Measurements from ENCODE around the gene DNAH11. TPM values are rescaled to one million over a fixed set of nuclear protein-coding genes. Genes with fewer than 3 reads are reported as not detected.

Gene DNAH11
- total RNA-seq, 4 donors from 2014 or later, result 0.20 to 2.5 (median 0.71) TPM

GRCh38 chr7:21749378-21749777 is 206.5 kb downstream of the DNAH11 start:
- no peaks in the 10 kb centered on the region for H3K36me3 ChIP-seq
- no peaks in the 10 kb centered on the region for H3K9me3 ChIP-seq
- H3K4me3 ChIP-seq, result no peak overlapping the region
- 86% methylated on average over 9 of the region's 9 CpGs for WGBS, 2 donors
- TF ChIP-seq POLR2A (IDR thresholded peaks at IDR 0.05), result no peak
- no peak for TF ChIP-seq EP300 (IDR thresholded peaks at IDR 0.05)
- TF ChIP-seq, protein P1, sequence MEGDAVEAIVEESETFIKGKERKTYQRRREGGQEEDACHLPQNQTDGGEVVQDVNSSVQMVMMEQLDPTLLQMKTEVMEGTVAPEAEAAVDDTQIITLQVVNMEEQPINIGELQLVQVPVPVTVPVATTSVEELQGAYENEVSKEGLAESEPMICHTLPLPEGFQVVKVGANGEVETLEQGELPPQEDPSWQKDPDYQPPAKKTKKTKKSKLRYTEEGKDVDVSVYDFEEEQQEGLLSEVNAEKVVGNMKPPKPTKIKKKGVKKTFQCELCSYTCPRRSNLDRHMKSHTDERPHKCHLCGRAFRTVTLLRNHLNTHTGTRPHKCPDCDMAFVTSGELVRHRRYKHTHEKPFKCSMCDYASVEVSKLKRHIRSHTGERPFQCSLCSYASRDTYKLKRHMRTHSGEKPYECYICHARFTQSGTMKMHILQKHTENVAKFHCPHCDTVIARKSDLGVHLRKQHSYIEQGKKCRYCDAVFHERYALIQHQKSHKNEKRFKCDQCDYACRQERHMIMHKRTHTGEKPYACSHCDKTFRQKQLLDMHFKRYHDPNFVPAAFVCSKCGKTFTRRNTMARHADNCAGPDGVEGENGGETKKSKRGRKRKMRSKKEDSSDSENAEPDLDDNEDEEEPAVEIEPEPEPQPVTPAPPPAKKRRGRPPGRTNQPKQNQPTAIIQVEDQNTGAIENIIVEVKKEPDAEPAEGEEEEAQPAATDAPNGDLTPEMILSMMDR (IDR thresholded peaks at IDR 0.05), result no peak
- DNase-seq (ENCODE audit: low spot score in 2 of 2), result no peak
- no peaks in the 10 kb centered on the region for H3K27me3 ChIP-seq
- H3K27ac ChIP-seq, result no peak overlapping the region
- no peaks in the 10 kb centered on the region for H3K4me1 ChIP-seq

DNA sequence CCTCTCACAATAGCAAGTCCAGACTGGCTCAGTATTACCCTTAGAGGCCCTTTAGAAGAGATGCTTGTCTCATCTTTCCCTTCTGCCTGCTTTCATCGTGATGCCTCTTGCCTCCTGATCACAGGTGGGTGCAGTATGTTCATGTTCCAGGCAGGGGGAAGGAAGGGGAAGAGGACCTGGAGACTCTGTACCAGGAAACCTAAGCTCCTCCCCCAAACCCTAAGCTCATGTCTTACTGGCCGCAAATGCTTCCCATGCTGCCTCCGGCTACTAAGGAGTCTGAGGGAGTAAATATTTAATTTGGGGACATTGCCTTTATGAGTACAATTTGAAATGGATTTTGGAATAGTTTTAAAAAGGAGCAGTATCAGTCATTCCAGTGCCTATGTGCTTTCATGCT is 210.2 kb downstream of the DNAH11 start:
- H3K27ac ChIP-seq, result no peak overlapping the region
- no peaks in the 10 kb centered on the region for H3K4me1 ChIP-seq
- H3K9me3 ChIP-seq, result no peaks in the 10 kb centered on the region
- no peaks in the 10 kb centered on the region for H3K36me3 ChIP-seq
- DNase-seq (ENCODE audit: low spot score in 2 of 2), result no peak
- no peaks in the 10 kb centered on the region for H3K27me3 ChIP-seq
- H3K4me3 ChIP-seq, result no peak overlapping the region
- 72 to 74% methylated on average over 3 of the region's 3 CpGs for WGBS, 2 donors
- TF ChIP-seq POLR2A (IDR thresholded peaks at IDR 0.05), result no peak
- TF ChIP-seq, protein P1 (IDR thresholded peaks at IDR 0.05), result no peak
- no peak for TF ChIP-seq EP300 (IDR thresholded peaks at IDR 0.05)

DNA sequence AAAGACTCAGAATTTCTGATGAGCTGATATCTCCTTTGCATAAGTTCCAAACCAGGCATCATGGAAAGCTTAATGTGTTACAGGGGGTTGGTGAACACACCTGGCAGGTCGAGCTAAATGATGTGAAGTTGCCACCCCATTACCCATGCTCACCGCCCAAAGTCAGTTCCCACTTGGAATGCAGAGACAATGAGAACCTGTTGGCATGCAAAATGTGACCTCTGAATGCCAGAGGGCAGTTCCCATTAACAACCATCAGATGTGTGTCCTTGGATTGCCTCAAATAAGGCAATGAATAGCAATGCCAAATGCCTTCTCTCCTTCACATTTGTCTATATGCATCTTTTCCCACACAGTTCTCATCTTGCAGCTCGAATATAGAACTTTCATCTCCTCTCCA is 212.1 kb downstream of the DNAH11 start:
- TF ChIP-seq, protein P1 (IDR thresholded peaks at IDR 0.05), result no peak
- TF ChIP-seq POLR2A (IDR thresholded peaks at IDR 0.05) (no peak), EP300 (IDR thresholded peaks at IDR 0.05) (no peak)
- Histone ChIP-seq H3K27me3 (no peaks in the 10 kb centered on the region), H3K27ac (no peak overlapping the region), H3K4me1 (no peaks in the 10 kb centered on the region), H3K36me3 (no peaks in the 10 kb centered on the region), H3K9me3 (no peaks in the 10 kb centered on the region), H3K4me3 (no peak overlapping the region)
- no peak for DNase-seq (ENCODE audit: low spot score in 2 of 2)
- 67 to 69% methylated on average over 3 of the region's 3 CpGs for WGBS, 2 donors

- Histone ChIP-seq H3K4me3 (no peak overlapping the region), H3K27ac (no peak overlapping the region), H3K27me3 (no peaks in the 10 kb centered on the region), H3K4me1 (no peaks in the 10 kb centered on the region), H3K36me3 (no peaks in the 10 kb centered on the region), H3K9me3 (no peaks in the 10 kb centered on the region)
- WGBS, 2 donors, result 62 to 73% methylated on average over 11 of the region's 11 CpGs
- no peak for DNase-seq (ENCODE audit: low spot score in 2 of 2)
- TF ChIP-seq, protein P1 (IDR thresholded peaks at IDR 0.05), result no peak
- no peak for TF ChIP-seq EP300 (IDR thresholded peaks at IDR 0.05)
- no peak for TF ChIP-seq POLR2A (IDR thresholded peaks at IDR 0.05)
Measured at GRCh38 chr7:21757537-21758282, 214.9 kb downstream of the DNAH11 start.

DNA sequence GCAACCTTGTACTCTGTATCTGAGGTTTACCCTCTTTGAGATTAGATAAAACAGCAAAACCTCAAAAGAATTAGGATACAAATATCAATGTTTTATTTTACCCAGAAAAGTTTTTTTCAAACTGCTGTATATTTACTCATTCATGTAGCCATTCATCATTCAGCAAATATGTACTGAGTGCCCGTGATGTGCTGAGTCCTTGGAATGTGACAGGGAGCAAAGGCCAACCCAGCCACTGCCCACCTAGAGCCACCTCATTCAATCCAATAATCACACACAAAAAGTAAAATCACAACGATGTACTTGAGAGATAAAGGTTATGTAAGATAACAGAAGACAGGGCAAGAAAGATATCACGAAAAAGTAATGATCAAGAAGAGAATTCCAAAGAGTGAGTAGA is 215.4 kb downstream of the DNAH11 start:
- TF ChIP-seq EP300 (IDR thresholded peaks at IDR 0.05), result no peak
- TF ChIP-seq POLR2A (IDR thresholded peaks at IDR 0.05), result no peak
- TF ChIP-seq, protein P1 (IDR thresholded peaks at IDR 0.05), result no peak
- DNase-seq (ENCODE audit: low spot score in 2 of 2), result no peak
- no peaks in the 10 kb centered on the region for H3K36me3 ChIP-seq
- 62 to 63% methylated on average over 3 of the region's 3 CpGs for WGBS, 2 donors
- no peaks in the 10 kb centered on the region for H3K9me3 ChIP-seq
- H3K4me3 ChIP-seq, result no peak overlapping the region
- no peaks in the 10 kb centered on the region for H3K4me1 ChIP-seq
- H3K27ac ChIP-seq, result no peak overlapping the region
- H3K27me3 ChIP-seq, result no peaks in the 10 kb centered on the region

Measured in tibial nerve (tissue), 4 donors.